ENCODE data around the gene BCL6. TPM values are rescaled to one million over a fixed set of nuclear protein-coding genes. Genes with fewer than 3 reads are reported as not detected.
A peak's percentile ranks its signal among the peaks of the same experiment; 100 is the strongest.

BCL6 gene
- total and polyA plus RNA-seq, 9 of the 15 experiments (the other 6 are each of a cell fraction or from before 2014, with no cell fraction given): 0.08 to 3.5 (median 1.6) TPM

GRCh38 chr3:187745201-187746058 lies at the start of gene BCL6 (continued):
- TF ChIP-seq KLF16 (IDR thresholded peaks at IDR 0.05) (0 out of 2 replicates have a peak, but pooled peaks have one; percentile 6), TFE3 (CRISPR knock-in tag; IDR thresholded peaks at IDR 0.05) (peak; percentile 77), GABPB1 (CRISPR knock-in tag; IDR thresholded peaks at IDR 0.05) (peak; percentile 39; the same call in 1 of the 2 replicates), ZNF197 (CRISPR knock-in tag; IDR thresholded peaks at IDR 0.05; ENCODE audit: low read depth) (0 out of 2 replicates have a peak, but pooled peaks have one; percentile 43), EP400 (IDR thresholded peaks at IDR 0.05) (peak; percentile 79), RNF219 (CRISPR knock-in tag; IDR thresholded peaks at IDR 0.05) (0 out of 2 replicates have a peak, but pooled peaks have one; percentile 66), MYBL2 (IDR thresholded peaks at IDR 0.05; ENCODE audit: low read depth) (no peak), MYBL2 (CRISPR knock-in tag; IDR thresholded peaks at IDR 0.05; ENCODE audit: borderline replicate concordance) (no peak), ADNP (tag; IDR thresholded peaks at IDR 0.05) (no peak), PRDM10 (IDR thresholded peaks at IDR 0.05; ENCODE audit: partially characterized antibody) (peak; percentile 100), MYC (IDR thresholded peaks at IDR 0.05; ENCODE audit: low read depth, low read length) (peak; percentile 63; the same call in 1 of the 2 replicates), MYC (CRISPR knock-in tag; IDR thresholded peaks at IDR 0.05; ENCODE audit: borderline replicate concordance, low read depth) (no peak), STAT5A (IDR thresholded peaks at IDR 0.05; ENCODE audit: borderline replicate concordance, low read length) (peak; percentile 100), ZBTB26 (CRISPR knock-in tag; IDR thresholded peaks at IDR 0.05) (no peak), ATF7 (IDR thresholded peaks at IDR 0.05) (peak; percentile 100), ZFX (CRISPR knock-in tag; IDR thresholded peaks at IDR 0.05) (peak; percentile 69), ZNF263 (CRISPR knock-in tag; IDR thresholded peaks at IDR 0.05; ENCODE audit: borderline replicate concordance) (no peak), RNF2 (IDR thresholded peaks at IDR 0.05) (peak; percentile 90), MBD2 (IDR thresholded peaks at IDR 0.05; ENCODE audit: borderline replicate concordance, low read depth) (peak; percentile 91), ARID2 (IDR thresholded peaks at IDR 0.05) (no peak)
